Omental fat pad (tissue), 4 donors: Measurements from ENCODE around the gene MLIP. TPM values are rescaled to one million over a fixed set of nuclear protein-coding genes. Genes with fewer than 3 reads are reported as not detected.

Experiments used
- ATAC-seq: fragments of 150-250 bp; one replicate; pipeline ENCODE4 v1.9.1; 2016; ENCODE audit warnings: mild to moderate bottlenecking, moderate library complexity; ENCODE audit not compliant: low FRiP score
- DNase-seq: peaks from one replicate; pipeline ENCODE4 v3.0.0-alpha.2; 2019; ENCODE audit warnings: low spot score
- total RNA-seq, 4 donors: library from RNA; depleted of rRNA; stranded (reverse); fragments of >200 nt; gene quantifications; one replicate each; pipeline ENCODE4 v1.1.0, GENCODE V29; 2016
- TF ChIP-seq, protein P1 (sequence below), 3 donors: fragments of 450-650 bp; IDR thresholded peaks; one replicate each; pipeline ENCODE4 v1.5.1; 2016 to 2017; ENCODE audit warnings: antibody characterized with exemption in 3 of 3, mild to moderate bottlenecking in 3 of 3, moderate library complexity in 2 of 3

The MLIP gene
- total RNA-seq, 4 donors from 2014 or later: 0.47 to 2.3 (median 0.75) TPM; not detected in 1

- DNase-seq (no peak), ATAC-seq (no peak)
- TF ChIP-seq, protein P1, sequence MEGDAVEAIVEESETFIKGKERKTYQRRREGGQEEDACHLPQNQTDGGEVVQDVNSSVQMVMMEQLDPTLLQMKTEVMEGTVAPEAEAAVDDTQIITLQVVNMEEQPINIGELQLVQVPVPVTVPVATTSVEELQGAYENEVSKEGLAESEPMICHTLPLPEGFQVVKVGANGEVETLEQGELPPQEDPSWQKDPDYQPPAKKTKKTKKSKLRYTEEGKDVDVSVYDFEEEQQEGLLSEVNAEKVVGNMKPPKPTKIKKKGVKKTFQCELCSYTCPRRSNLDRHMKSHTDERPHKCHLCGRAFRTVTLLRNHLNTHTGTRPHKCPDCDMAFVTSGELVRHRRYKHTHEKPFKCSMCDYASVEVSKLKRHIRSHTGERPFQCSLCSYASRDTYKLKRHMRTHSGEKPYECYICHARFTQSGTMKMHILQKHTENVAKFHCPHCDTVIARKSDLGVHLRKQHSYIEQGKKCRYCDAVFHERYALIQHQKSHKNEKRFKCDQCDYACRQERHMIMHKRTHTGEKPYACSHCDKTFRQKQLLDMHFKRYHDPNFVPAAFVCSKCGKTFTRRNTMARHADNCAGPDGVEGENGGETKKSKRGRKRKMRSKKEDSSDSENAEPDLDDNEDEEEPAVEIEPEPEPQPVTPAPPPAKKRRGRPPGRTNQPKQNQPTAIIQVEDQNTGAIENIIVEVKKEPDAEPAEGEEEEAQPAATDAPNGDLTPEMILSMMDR (IDR thresholded peaks at IDR 0.05): no peak
Observed at GRCh38 chr6:54301770-54302169, 190.5 kb downstream of the MLIP start.

DNA sequence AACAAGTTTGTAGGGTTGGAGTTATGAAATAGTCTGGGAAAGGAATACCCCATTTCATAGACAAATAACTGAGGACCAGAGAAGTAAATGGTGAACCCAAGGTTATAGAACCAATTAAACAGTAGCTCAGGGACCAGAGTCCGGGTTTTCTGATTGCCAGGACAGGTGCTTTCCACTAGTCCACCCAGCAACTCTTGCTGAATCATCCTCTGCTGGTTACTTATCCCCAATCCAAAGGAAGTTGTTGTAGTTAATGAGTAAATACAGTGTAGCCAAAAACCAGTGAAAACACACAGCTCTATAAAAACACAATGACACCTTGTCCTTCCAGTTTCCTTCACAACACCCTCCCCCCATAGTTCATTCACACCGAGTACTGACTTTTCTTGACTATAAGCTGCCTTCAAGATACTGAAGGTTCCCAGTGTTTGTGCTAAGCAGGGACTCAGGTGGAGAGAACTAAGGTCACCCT, 196.2 kb downstream of the MLIP start:
- ATAC-seq (no peak), DNase-seq (no peak)
- TF ChIP-seq, protein P1 (IDR thresholded peaks at IDR 0.05): no peak

GRCh38 chr6:54308289-54308985, 197.2 kb downstream of the MLIP start, which contains the start of gene TINAG:
TINAG (plus strand) TSS chr6:54308441; CDS start chr6:54308551, 110 bp downstream.
- no peak for DNase-seq
- TF ChIP-seq, protein P1 (IDR thresholded peaks at IDR 0.05): no peak
- ATAC-seq: no peak

- TF ChIP-seq, protein P1 (IDR thresholded peaks at IDR 0.05): no peak
- no peak for DNase-seq
- ATAC-seq: no peak
Observed at GRCh38 chr6:54308986-54309315, 197.7 kb downstream of the MLIP start.

DNA sequence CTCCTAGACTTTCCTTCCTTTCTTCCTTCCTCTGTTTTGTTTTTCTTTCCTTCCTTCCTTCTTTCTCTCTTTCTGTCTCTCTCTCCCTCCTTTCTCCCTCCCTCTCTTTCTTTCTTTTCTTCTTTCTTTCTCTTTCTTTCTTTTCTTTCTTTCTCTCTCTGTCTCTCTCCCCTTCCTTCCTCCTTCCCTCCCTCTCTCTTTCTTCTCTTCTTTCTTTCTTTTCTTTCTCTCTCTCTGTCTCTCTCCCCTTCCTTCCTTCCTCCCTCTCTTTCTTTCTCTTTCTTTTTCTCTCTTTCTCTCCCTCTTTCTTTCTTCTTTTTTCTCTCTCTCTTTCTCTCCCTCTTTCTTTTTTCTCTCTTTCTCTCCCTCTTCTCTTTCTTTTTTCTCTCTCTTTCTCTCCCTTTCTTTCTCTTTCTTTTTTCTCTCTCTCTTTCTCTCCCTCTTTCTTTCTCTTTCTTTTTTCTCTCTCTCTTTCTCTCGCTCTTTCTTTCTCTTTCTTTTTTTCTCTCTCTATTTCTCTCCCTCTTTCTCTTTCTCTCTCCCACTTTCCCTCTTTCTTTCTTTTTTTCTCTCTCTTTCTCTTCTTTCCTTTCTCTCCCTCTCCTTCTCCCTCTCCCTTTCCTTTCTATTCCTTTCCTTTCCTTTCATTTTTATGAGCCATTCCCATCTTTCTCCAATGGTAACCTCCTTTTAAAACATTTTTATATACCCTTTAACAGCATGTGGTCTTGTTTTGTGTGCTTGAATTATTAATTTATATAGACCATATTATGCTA, 199.3 kb downstream of the MLIP start:
- DNase-seq (no peak), ATAC-seq (no peak)
- TF ChIP-seq, protein P1 (IDR thresholded peaks at IDR 0.05): no peak

- ATAC-seq: no peak
- TF ChIP-seq, protein P1 (IDR thresholded peaks at IDR 0.05): no peak
- DNase-seq: no peak
Observed at GRCh38 chr6:54315656-54316055, 204.4 kb downstream of the MLIP start.

Other genes with a start within 250 kb of the MLIP start
- not detected for gene TINAG, start 197.0 kb downstream of the MLIP start, total RNA-seq